HCT116 (cell line): Measurements from ENCODE around the gene RMND5A.

ENCODE experiments used
- ATF3 ChIP-seq: IDR thresholded peaks from 2 replicates; pipeline ENCODE4 v1.6.1; 2012
- EZH2 ChIP-seq: fragments of 200-600 bp; sonication (generic); IDR thresholded peaks from 2 replicates; pipeline ENCODE4 v1.6.1; 2017; ENCODE audit warnings: antibody characterized with exemption, mixed run types
- JUND ChIP-seq: IDR thresholded peaks from 2 replicates; pipeline ENCODE4 v1.6.1; 2012
- POLR2A ChIP-seq: IDR thresholded peaks from 2 replicates; pipeline ENCODE4 v1.7.0; 2011; ENCODE audit warnings: borderline replicate concordance; ENCODE audit not compliant: insufficient read depth, insufficient read length; ENCODE audit errors: extremely low read depth
- POLR2AphosphoS5 ChIP-seq: IDR thresholded peaks from 2 replicates; pipeline ENCODE4 v1.6.1; 2011; ENCODE audit warnings: mild to moderate bottlenecking, low read depth, low read length, moderate library complexity
- RAD21 ChIP-seq: IDR thresholded peaks from 2 replicates; pipeline ENCODE4 v1.6.1; 2012; ENCODE audit warnings: low read depth, mild to moderate bottlenecking
- REST ChIP-seq: IDR thresholded peaks from 2 replicates; pipeline ENCODE4 v1.6.1; 2012; ENCODE audit warnings: low read depth
- ZNF274 ChIP-seq: fragments of 200-500 bp; sonication (Bioruptor generic); IDR thresholded peaks from 2 replicates; pipeline ENCODE4 v1.6.1; 2014; ENCODE audit warnings: mild to moderate bottlenecking, low read depth, low read length, inconsistent platforms
- TF ChIP-seq, protein P1 (sequence below), 3 experiments: fragments of 200-600 bp in 1 of 3; sonication (generic) in 1 of 3; IDR thresholded peaks in 2 of 3; conservative IDR thresholded peaks in 1 of 3; 2 replicates each; pipeline ENCODE4 v1.5.1; 2012 to 2017; ENCODE audit warnings: low read depth in 2 of 3, low read length in 2 of 3, antibody characterized with exemption in 1 of 3, borderline replicate concordance in 1 of 3, control low read depth in 1 of 3, mild to moderate bottlenecking in 1 of 3, mixed read lengths in 1 of 3, mixed run types in 1 of 3, moderate library complexity in 1 of 3; ENCODE audit not compliant: insufficient read depth in 1 of 3
- TF ChIP-seq, protein P2 (sequence below): IDR thresholded peaks from 2 replicates; pipeline ENCODE4 v1.6.1; 2012

DNA sequence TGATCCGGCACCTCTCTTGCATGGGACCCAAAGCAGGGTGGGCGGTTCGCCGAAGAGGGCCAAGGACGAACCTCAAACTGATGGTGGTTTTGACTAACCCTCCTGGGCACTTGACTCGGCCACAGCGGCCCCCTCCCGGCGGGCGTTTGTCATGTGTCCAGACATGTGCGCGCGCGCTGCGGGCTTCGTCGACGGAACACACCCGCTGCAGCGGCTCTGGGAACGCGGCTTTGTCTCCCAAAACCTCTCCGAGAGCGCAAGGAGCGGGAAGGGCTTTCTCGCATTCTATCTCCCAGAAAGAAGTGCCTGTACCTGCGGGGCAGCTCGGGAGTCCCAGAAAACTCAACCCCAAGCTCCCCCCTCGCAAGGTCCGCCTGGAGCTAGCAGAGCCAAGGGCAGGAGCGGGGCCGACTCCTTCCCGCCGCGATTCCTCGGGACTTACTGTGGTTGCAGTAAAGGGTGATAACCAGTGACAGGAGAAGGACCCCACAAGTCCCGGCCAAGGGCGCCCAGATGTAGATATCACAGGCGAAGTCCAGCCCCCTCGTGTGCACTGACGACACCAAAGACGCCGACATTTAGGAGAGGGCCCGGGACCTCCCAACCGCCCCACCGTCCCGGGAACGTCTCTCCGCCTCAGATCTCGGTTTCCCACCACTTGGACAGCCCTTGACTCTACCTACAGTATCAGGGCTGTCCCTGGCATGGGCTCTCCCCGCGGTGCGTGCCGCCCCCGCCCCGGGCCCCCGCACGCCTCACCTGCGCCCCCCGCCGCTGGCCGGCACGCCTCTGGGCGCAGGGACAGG is 69.0 kb downstream of the RMND5A start:
- TF ChIP-seq, protein P1, sequence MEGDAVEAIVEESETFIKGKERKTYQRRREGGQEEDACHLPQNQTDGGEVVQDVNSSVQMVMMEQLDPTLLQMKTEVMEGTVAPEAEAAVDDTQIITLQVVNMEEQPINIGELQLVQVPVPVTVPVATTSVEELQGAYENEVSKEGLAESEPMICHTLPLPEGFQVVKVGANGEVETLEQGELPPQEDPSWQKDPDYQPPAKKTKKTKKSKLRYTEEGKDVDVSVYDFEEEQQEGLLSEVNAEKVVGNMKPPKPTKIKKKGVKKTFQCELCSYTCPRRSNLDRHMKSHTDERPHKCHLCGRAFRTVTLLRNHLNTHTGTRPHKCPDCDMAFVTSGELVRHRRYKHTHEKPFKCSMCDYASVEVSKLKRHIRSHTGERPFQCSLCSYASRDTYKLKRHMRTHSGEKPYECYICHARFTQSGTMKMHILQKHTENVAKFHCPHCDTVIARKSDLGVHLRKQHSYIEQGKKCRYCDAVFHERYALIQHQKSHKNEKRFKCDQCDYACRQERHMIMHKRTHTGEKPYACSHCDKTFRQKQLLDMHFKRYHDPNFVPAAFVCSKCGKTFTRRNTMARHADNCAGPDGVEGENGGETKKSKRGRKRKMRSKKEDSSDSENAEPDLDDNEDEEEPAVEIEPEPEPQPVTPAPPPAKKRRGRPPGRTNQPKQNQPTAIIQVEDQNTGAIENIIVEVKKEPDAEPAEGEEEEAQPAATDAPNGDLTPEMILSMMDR (IDR thresholded peaks at IDR 0.05 in 2 of 3, conservative IDR thresholded peaks at IDR 0.05 in 1 of 3; ENCODE audit: borderline replicate concordance in 1 of 3, insufficient read depth in 1 of 3, low read depth in 2 of 3, low read length in 2 of 3): no peak
- TF ChIP-seq, protein P2, sequence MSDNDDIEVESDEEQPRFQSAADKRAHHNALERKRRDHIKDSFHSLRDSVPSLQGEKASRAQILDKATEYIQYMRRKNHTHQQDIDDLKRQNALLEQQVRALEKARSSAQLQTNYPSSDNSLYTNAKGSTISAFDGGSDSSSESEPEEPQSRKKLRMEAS: no peak
- TF ChIP-seq POLR2A: no peak
- no peak for TF ChIP-seq EZH2
- TF ChIP-seq REST: no peak
- no peak for TF ChIP-seq POLR2AphosphoS5
- TF ChIP-seq RAD21: no peak
- no peak for TF ChIP-seq JUND
- TF ChIP-seq ZNF274: no peak
- no peak for TF ChIP-seq ATF3
